ENCODE data around the gene FANCC.

Gene FANCC

GRCh38 chr9:95268681-95269080 is 48.8 kb downstream of the FANCC start:
- TF ChIP-seq CTCF (IDR thresholded peaks at IDR 0.05), result no peak
- DNase-seq, result no peak
- Mint-ChIP-seq H3K27me3 (ENCODE audit: low read depth, poor library complexity) (peaks cover 3% of the 10 kb centered on the region), H3K9me3 (peaks cover 21% of the 10 kb centered on the region), H3K4me1 (peaks cover 60% of the 10 kb centered on the region), H3K4me3 (no peak overlapping the region), H3K27ac (no peak overlapping the region), H3K36me3 (ENCODE audit: low read depth) (peaks cover 17% of the 10 kb centered on the region)

DNA sequence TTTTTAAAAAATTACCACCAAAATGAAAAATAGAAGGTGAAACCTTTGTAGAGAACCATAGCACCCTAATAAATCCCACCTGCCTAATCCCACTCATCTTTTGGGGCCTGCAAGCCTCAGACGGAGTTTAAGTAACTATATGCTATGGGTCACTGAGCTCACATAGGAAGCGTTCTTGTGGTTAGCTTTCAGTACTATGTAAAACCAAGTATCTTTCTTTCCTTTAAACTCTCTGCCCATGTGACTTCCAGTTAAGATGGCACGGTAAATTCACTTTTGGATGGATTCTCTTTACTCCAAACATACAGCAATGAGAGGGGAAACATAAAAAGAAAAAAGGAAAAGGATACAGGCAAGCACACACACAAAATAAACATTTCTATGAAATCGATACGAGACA is 50.9 kb downstream of the FANCC start:
- Mint-ChIP-seq H3K36me3 (ENCODE audit: low read depth) (peaks cover 15% of the 10 kb centered on the region), H3K9me3 (peaks cover 6% of the 10 kb centered on the region)
- TF ChIP-seq CTCF (IDR thresholded peaks at IDR 0.05), result no peak

GRCh38 chr9:95265960-95266359 is 51.5 kb downstream of the FANCC start:
- Mint-ChIP-seq H3K27me3 (ENCODE audit: low read depth, poor library complexity) (no peaks in the 10 kb centered on the region), H3K27ac (no peak overlapping the region)

More for the DNA sequence above, 50.9 kb downstream of the FANCC start:
- Mint-ChIP-seq H3K4me3 (no peak overlapping the region), H3K4me1 (peaks cover 60% of the 10 kb centered on the region), H3K27ac (no peak overlapping the region), H3K27me3 (ENCODE audit: low read depth, poor library complexity) (no peaks in the 10 kb centered on the region)
- DNase-seq, result no peak

GRCh38 chr9:95264954-95265615 is 52.4 kb downstream of the FANCC start:
- Mint-ChIP-seq H3K27ac (no peak overlapping the region), H3K9me3 (no peaks in the 10 kb centered on the region), H3K27me3 (ENCODE audit: low read depth, poor library complexity) (no peaks in the 10 kb centered on the region), H3K36me3 (ENCODE audit: low read depth) (peaks cover 9% of the 10 kb centered on the region), H3K4me1 (peaks cover 56% of the 10 kb centered on the region), H3K4me3 (no peak overlapping the region)
- DNase-seq, result no peak
- no peak for TF ChIP-seq CTCF (IDR thresholded peaks at IDR 0.05)

More at GRCh38 chr9:95265960-95266359, 51.5 kb downstream of the FANCC start:
- no peak overlapping the region for H3K4me3 Mint-ChIP-seq
- TF ChIP-seq CTCF (IDR thresholded peaks at IDR 0.05), result no peak
- DNase-seq, result no peak
- peaks cover 60% of the 10 kb centered on the region for H3K4me1 Mint-ChIP-seq
- peaks cover 9% of the 10 kb centered on the region for H3K36me3 Mint-ChIP-seq (ENCODE audit: low read depth)
- peaks cover 2% of the 10 kb centered on the region for H3K9me3 Mint-ChIP-seq

DNA sequence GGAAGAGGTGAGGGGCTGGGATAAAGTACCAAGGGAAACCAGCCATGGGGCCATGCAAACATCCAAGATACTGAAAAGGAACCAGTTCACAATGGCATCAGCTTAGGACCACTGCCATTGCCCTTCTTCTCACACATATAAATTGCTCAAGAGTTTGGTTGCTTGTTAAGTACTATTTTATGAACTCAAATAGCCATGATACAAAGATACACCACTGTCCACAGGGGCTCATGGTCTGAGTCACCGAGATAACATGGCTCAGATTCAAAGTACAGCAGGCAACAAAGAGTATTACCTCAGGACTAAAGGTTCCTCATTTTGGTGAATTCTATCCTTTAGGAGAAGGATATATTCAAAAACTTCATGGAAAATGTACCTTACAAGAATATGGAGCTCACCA is 55.6 kb downstream of the FANCC start:
- no peaks in the 10 kb centered on the region for H3K27me3 Mint-ChIP-seq (ENCODE audit: low read depth, poor library complexity)
- H3K27ac Mint-ChIP-seq, result peak overlapping the region; percentile 17
- TF ChIP-seq CTCF (IDR thresholded peaks at IDR 0.05), result no peak

More for the DNA sequence above, 55.6 kb downstream of the FANCC start:
- Mint-ChIP-seq H3K36me3 (ENCODE audit: low read depth) (peaks cover 41% of the 10 kb centered on the region), H3K4me3 (no peak overlapping the region), H3K9me3 (peaks cover 31% of the 10 kb centered on the region), H3K4me1 (peaks cover 27% of the 10 kb centered on the region)
- no peak for DNase-seq

Data from nephron progenitor cell (in vitro differentiated cells).